Fibroblast of skin of abdomen (primary cell): ENCODE data around the gene C2orf80.
"Not testable (repeated sequence)": the region's sequence is repeated elsewhere in the genome, so short reads cannot be mapped to it uniquely, and the experiment has no call there.

Experiments used
- DNase-seq: peaks from one replicate; pipeline ENCODE4 v3.0.0-alpha.2; 2013

Gene C2orf80

DNA sequence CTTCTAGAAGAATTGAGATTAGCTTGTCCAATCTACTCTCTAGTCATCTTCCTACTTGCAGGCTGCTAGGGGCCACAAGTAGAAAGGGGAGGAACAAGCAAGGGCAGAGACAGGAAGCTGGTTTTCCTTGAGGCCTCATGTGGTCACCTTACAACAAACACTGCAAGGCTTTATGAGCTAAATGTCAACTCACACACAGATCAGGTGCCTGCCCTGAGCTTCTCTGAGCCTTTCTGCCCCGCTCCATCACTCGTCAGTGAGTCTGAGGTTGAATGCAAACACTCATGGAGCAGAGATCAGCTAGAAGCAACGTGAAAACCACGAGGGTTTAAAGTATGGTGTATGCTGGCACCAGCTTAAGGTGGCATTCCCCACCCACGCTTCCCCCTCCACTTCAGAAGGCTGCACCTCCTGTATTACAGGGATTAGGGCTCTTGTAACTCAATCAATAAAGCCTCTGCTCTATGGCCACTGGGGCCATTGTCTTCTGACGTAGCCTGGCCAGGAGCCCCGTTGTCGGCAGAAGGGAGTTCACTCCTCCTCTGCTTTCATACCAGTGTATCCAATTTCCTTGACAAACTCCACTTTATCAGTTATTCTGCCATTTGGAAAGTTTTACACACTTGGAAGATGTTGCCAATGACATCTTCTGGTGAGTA, 54.8 kb downstream of the C2orf80 start:
- no peak for DNase-seq

DNA sequence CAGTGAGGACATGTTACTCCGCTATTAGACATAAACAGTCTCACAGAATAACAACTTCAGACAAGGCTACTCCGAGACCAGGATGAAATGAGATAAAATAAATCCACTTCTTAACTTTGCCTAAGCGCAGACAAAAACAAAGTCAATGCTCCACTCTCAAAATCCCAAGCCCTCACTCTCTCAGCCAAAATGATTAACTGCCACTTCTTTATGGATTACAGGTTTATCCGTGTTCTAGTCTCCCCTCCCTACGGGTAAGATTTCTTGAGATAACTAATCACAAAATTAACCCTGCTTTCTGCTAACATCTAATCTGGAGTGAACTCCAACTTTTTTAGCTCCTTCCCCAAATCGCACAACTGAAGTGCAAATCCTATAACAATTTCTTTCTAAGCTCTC, 59.1 kb downstream of the C2orf80 start:
- no peak for DNase-seq

DNA sequence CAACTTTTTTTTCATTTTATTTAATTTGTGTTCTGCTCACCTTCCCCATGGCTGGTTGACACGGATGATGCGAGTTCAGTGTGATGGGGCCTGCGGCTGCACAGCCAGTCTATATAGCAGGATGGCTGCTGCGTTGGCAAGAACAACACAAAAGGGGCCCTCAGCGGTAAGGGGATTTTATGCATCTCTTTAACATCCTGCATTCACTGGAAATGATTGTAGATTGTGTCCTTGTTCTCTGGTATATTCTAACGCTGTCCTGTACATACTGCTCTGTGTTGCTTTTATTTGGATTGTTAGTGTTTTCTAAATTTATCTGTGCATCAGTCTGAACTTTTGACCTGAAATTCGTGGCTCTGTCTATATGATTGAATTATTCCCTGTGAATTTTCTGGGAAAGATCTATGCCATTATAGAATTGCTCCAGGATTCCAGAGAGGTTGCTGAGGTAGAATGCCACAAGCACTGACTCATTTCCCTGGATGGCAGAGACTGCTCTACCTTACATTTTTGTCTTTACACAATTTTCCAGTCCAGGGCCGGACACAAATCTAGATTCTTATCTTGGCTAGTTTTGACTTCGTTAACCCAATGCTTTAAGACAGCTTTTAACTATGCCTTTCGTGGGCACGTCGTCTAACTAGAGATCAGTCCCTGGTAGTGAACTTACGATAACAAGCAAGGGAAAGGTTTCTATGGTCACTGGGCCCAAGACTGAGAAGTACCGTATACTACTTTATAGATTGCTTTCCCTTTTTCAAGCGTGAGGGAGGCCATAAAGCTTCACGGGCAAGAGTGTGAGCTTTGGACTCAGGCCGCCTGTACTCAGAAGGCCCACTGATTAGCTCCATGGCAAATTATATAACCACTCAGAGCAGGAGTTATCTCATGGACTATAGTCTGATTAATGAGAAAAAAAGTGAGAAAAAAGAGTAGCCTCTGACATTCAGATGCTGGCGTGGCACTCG, 59.8 kb downstream of the C2orf80 start, which contains the start of gene CRYGC:
Gene CRYGC, minus strand, starts transcription at position 85 of the 968 bp plus-strand sequence. Its CDS starts 36 bp downstream, at position 49.
- DNase-seq: no peak

DNA sequence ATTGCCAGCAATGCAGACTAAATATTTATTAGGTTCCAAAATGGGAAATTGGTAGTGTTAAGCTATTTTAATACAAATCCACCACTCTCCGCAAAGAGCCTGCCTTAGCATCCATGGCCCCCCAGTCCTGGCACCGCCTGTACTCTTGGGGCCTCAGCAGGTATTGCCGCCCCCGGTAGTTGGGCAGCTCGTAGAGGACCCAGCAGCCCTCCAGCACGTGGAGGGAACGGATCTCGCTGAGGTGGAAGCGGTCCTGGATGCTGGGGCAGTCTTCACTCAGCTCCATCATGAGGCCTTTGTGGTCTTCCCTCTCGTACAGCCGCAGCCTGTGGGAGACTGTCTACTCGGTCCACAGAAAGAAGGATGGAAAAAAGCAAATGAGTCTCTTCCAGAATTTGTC, 61.7 kb downstream of the C2orf80 start:
- DNase-seq: no peak

DNA sequence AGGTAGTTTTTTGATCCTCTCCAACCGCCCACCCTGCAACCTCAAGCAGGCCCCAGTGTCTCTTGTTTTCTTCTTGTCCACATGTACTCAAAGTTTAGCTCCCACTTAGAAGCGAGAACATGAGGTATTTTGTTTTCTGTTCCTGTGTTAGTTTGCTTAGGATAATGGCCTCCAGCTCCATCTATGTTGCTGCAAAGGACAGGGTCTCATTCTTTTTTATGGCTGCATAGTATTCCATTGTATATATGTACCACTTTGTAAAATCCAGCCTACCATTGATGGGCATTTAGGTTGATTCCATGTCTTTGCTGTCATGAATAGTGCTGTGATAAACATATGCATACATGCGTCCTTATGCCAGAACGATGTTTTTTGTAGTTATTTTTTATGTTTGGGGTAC, 62.7 kb downstream of the C2orf80 start:
- no peak for DNase-seq

DNA sequence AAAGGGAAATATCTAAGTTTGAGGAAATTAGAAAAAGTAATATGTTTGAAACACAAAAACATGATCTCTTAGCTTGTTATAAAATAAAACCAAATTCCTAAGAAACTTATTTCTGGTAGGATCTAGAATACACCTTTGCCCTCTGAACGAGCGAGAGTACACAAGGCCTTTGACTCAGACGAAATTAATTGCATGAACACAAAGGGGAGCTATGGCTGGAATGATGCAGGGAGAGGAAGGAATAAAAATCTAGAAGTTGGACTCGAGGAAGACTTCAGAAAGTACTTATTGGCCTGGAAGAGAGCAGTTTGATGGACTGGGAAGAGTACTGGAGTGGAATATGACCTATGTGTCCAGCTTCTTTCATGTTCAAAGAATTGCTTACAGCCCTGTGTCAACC, 64.6 kb downstream of the C2orf80 start:
- DNase-seq: no peak

DNA sequence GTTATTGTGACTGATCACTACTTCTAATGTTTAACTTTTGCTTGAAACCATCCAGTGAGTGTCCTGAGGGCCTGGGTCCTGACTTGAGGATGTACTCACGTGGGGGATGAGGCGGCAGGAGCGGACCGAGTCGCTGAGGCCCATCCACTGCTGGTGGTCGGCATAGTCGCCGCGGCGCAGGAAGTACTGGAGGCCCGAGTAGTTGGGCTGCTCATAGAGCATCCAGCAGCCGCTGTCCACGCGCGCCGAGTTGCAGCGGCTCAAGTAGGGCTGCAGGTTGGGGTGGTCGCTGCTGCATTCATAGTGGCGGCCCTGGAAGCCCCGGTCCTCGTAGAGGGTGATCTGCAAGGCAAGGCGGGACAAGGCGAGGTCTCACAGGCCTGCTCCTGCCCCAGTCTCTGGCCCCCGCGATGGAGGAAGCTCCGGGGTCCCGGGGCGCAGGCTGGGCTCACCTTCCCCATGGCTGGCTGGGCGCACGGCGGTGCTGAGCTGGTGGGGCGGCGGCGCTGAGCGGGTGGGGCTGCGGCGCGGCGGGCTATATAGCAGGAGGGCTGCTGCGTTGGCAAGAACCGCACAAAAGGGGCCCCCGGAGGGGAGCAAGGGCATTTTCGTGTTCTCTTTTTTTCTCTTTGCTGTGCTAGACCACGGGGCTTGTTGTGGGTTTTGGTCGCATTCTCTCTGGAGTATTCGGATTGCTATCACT, 65.7 kb downstream of the C2orf80 start, which contains the start of gene CRYGD:
Gene CRYGD, minus strand, starts transcription at position 512 of the 703 bp plus-strand sequence. Its CDS starts 51 bp downstream, at position 461.
- not testable (repeated sequence) for DNase-seq

DNA sequence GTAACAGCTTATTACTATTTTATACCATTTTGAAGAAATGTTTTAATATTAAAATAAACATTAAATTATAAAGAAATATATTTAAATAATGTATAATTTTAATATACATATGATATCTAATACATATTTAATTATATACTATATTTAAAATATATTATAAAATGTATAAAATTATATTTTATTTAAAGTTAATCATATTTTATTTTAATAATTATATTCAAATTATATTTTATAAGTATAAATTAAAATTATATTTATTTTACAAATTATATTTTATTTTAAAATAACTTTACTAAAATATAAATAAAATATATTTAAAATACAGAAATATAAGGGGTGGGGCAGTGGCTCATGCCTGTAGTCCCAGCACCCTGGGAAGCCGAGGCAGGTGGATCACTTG, 67.6 kb downstream of the C2orf80 start:
- DNase-seq: no peak

DNA sequence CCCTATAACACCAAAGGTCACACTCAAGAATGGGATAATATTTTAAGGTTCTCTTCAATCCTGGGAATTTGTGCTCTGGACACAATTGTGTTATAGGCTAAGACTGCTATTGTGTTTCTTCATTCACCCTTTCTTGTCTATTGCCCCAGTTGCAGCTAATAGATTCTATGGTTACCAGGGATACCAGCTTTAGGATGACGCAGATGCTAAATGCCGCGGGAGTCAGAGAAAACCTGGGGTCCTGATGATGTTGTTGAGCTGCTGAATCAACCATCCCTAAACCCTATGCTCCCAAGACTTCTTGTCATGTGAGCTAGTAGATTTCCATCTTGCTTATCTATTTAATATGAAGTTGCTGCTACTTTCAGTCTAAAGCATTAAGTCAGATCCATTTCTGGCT, 70.9 kb downstream of the C2orf80 start:
- no peak for DNase-seq

DNA sequence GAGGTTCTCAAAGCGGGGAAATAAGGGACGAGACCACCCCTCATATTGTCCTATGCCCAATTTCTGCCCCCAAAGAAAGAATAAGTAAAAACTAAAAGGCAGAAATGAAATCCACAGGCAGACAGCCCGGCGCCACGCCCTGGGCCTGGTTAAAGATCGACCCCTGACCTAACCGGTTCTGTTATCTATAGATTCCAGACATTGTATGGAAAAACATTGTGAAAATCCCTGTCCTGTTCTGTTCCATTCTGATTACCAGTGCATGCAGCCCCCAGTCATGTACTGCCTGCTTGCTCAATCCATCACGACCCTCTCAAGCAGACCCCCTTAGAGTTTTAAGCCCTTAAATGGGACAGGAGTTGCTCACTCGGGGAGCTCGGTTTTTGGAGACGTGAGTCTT, 72.4 kb downstream of the C2orf80 start:
- DNase-seq: not testable (repeated sequence)
